Measurements from ENCODE around the gene KCNIP2.

The KCNIP2 gene

GRCh38 chr10:101778151-101778780 is 65.3 kb downstream of the KCNIP2 start:
- TF ChIP-seq CTCF (IDR thresholded peaks at IDR 0.05; ENCODE audit: borderline replicate concordance, insufficient read depth, low read depth, low read length): no peak
- H3K4me3 ChIP-seq (ENCODE audit: low read depth, low read length): no peak overlapping the region

- no peak for TF ChIP-seq CTCF (IDR thresholded peaks at IDR 0.05; ENCODE audit: borderline replicate concordance, insufficient read depth, low read depth, low read length)
- no peak overlapping the region for H3K4me3 ChIP-seq (ENCODE audit: low read depth, low read length)
Measured at GRCh38 chr10:101777619-101778145, 65.9 kb downstream of the KCNIP2 start.

GRCh38 chr10:101776161-101776817 is 67.3 kb downstream of the KCNIP2 start:
- H3K4me3 ChIP-seq (ENCODE audit: low read depth, low read length): no peak overlapping the region
- no peak for TF ChIP-seq CTCF (IDR thresholded peaks at IDR 0.05; ENCODE audit: borderline replicate concordance, insufficient read depth, low read depth, low read length)

All from GM12875 (cell line).